Left lung (tissue), 10 donors: ENCODE results near the gene ATP6V1A. TPM values are rescaled to one million over a fixed set of nuclear protein-coding genes. Genes with fewer than 3 reads are reported as not detected.

Experiments used
- ATAC-seq: fragments of 200-7000 bp; cut with Tn5 transposase; one replicate; pipeline ENCODE4 v1.9.1; 2020; ENCODE audit warnings: moderate library complexity
- DNase-seq, 4 donors: peaks; one replicate each; pipeline ENCODE4 v3.0.0-alpha.2; 2013 to 2020
- H3K27ac ChIP-seq, 2 donors: fragments of 200-600 bp; sonication (generic) in 1 of 2; one replicate each; pipeline versions ENCODE4 v1.5.0 to v1.8.0; 2020 to 2021
- H3K27me3 ChIP-seq, 2 donors: fragments of 200-600 bp; sonication (generic) in 1 of 2; one replicate each; pipeline versions ENCODE4 v1.5.0 to v1.8.0; 2020 to 2021
- H3K36me3 ChIP-seq, 2 donors: fragments of 200-600 bp; sonication (generic) in 1 of 2; one replicate each; pipeline versions ENCODE4 v1.5.0 to v1.8.0; 2020 to 2021
- H3K4me1 ChIP-seq, 2 donors: fragments of 200-600 bp; one replicate each; pipeline ENCODE4 v1.8.0; 2021
- H3K4me3 ChIP-seq, 2 donors: fragments of 200-600 bp; sonication (generic) in 1 of 2; one replicate each; pipeline versions ENCODE4 v1.5.0 to v1.8.0; 2020 to 2021; ENCODE audit warnings: mild to moderate bottlenecking in 1 of 2
- H3K9me3 ChIP-seq, 2 donors: fragments of 200-600 bp; sonication (generic) in 1 of 2; one replicate each; pipeline versions ENCODE4 v1.5.0 to v1.8.0; 2020 to 2021
- CTCF ChIP-seq, 2 donors: fragments of 200-600 bp; sonication (generic) in 1 of 2; IDR thresholded peaks; one replicate each; pipeline versions ENCODE4 v1.5.0 to v1.8.0; 2021; ENCODE audit warnings: antibody characterized with exemption in 2 of 2
- intact Hi-C, 2 donors: fragments of 100-400 bp; cut with DNase I; formaldehyde crosslinking; loops; one replicate each; pipeline versions ENCODE4 v1.11.2 to v1.14.2; 2022
- polyA plus RNA-seq, 6 donors: library from polyadenylated mRNA; unstranded; fragments of 120-200 nt; gene quantifications; one replicate each; pipeline ENCODE4 v1.2.1, GENCODE V29; 2013; ENCODE audit not compliant: insufficient read length in 6 of 6
- total RNA-seq, 2 donors: library from RNA; stranded (reverse); fragmentation: NEBNext Ultra II Directional; extraction: Animal tissue kit (Norgen Biotek cat#: 25700); gene quantifications; one replicate each; pipeline ENCODE4 v1.2.1, GENCODE V29; 2021
- donor health status: DM: no; HTN: yes; CAD: no.
- donor health status: DM: no; HTN: no; CAD: no.

The ATP6V1A gene
- total and polyA plus RNA-seq, 8 donors: 39.6 to 137 (median 49.9) TPM

GRCh38 chr3:113751141-113751540, 4.3 kb downstream of the ATP6V1A start:
- Histone ChIP-seq H3K27ac (no peak overlapping the region), H3K9me3 (no peaks in the 10 kb centered on the region), H3K27me3 (no peaks in the 10 kb centered on the region), H3K4me3 (no peak overlapping the region), H3K4me1 (peaks cover 12 to 59% of the 10 kb centered on the region in 2 donors), H3K36me3 (no peaks in the 10 kb centered on the region)
- TF ChIP-seq CTCF (IDR thresholded peaks at IDR 0.05): no peak
- ATAC-seq (no peak), DNase-seq (no peak)
- intact Hi-C loops: no loop called here

- no peaks in the 10 kb centered on the region for H3K36me3 ChIP-seq
- ATAC-seq: no peak
- H3K27ac ChIP-seq: no peak overlapping the region
- intact Hi-C loops: no loop called here
- H3K4me1 ChIP-seq: peaks cover 4 to 51% of the 10 kb centered on the region in 2 donors
- H3K27me3 ChIP-seq: no peaks in the 10 kb centered on the region
- no peak overlapping the region for H3K4me3 ChIP-seq
- TF ChIP-seq CTCF (IDR thresholded peaks at IDR 0.05): no peak
- H3K9me3 ChIP-seq: peaks cover 0 to 6% of the 10 kb centered on the region in 2 donors
- DNase-seq: no peak
These were observed 6.6 kb downstream of the ATP6V1A start for GRCh38 chr3:113753376-113753985.

- no peaks in the 10 kb centered on the region for H3K36me3 ChIP-seq
- intact Hi-C loops: no loop called here
- H3K9me3 ChIP-seq: peaks cover 0 to 9% of the 10 kb centered on the region in 2 donors
- ATAC-seq (peak; percentile 15), DNase-seq (no peak)
- peak overlapping the region in 1 of 2 donors; percentile 30 for H3K27ac ChIP-seq
- no peaks in the 10 kb centered on the region for H3K27me3 ChIP-seq
- H3K4me1 ChIP-seq: peaks cover 0 to 41% of the 10 kb centered on the region in 2 donors
- no peak for TF ChIP-seq CTCF (IDR thresholded peaks at IDR 0.05)
- H3K4me3 ChIP-seq: no peak overlapping the region
These were observed 7.8 kb downstream of the ATP6V1A start for GRCh38 chr3:113754494-113755159.

GRCh38 chr3:113758389-113759024, 11.7 kb downstream of the ATP6V1A start:
- no peak for DNase-seq
- Histone ChIP-seq H3K36me3 (no peaks in the 10 kb centered on the region), H3K9me3 (peaks cover 0 to 9% of the 10 kb centered on the region in 2 donors), H3K27me3 (no peaks in the 10 kb centered on the region), H3K4me3 (no peak overlapping the region), H3K27ac (no peak overlapping the region), H3K4me1 (peaks cover 0 to 9% of the 10 kb centered on the region in 2 donors)
- TF ChIP-seq CTCF (IDR thresholded peaks at IDR 0.05): no peak
- no peak for ATAC-seq
- intact Hi-C loops: no loop called here

- Histone ChIP-seq H3K36me3 (no peaks in the 10 kb centered on the region), H3K27ac (no peak overlapping the region)
These were observed 17.9 kb downstream of the ATP6V1A start for GRCh38 chr3:113764698-113765097.

More at GRCh38 chr3:113764698-113765097, 17.9 kb downstream of the ATP6V1A start:
- DNase-seq: no peak
- Histone ChIP-seq H3K4me1 (peaks cover 0 to 5% of the 10 kb centered on the region in 2 donors), H3K4me3 (no peak overlapping the region), H3K9me3 (no peaks in the 10 kb centered on the region), H3K27me3 (no peaks in the 10 kb centered on the region)
- intact Hi-C loops: no loop called here
- no peak for ATAC-seq
- no peak for TF ChIP-seq CTCF (IDR thresholded peaks at IDR 0.05)
